ENCODE data around the gene PFDN6. TPM values are rescaled to one million over a fixed set of nuclear protein-coding genes. Genes with fewer than 3 reads are reported as not detected.
"Not testable (repeated sequence)": the region's sequence is repeated elsewhere in the genome, so short reads cannot be mapped to it uniquely, and the experiment has no call there.

The PFDN6 gene
- total and polyA plus RNA-seq, 10 of the 15 experiments (the other 5 are each of a cell fraction or from before 2014, with no cell fraction given) = 3.1 to 168 (median 82.6) TPM

GRCh38 chr6:33259032-33259431 lies 30.4 kb upstream of the PFDN6 start:
- no peak for TF ChIP-seq MTA2 (IDR thresholded peaks at IDR 0.05; ENCODE audit: low read depth)
- TF ChIP-seq PAX8 (IDR thresholded peaks at IDR 0.05) = no peak
- no peak for TF ChIP-seq NFYB (IDR thresholded peaks at IDR 0.05; ENCODE audit: insufficient read depth, low read depth, low read length)
- no peak for TF ChIP-seq BCLAF1 (IDR thresholded peaks at IDR 0.05)
- TF ChIP-seq SMAD1 (IDR thresholded peaks at IDR 0.05; ENCODE audit: low read depth, partially characterized antibody) = no peak
- TF ChIP-seq POU2F2 (IDR thresholded peaks at IDR 0.05; ENCODE audit: borderline replicate concordance, low read depth, low read length) = no peak
- no peak for TF ChIP-seq ZNF217 (IDR thresholded peaks at IDR 0.05)
- ChIA-PET CTCF (interaction anchor here (4.4 kb wide), 1 partner anchor 10 kb away, joined by 15 read pairs; no protein-coding TSS in a partner anchor), RAD21 (ENCODE audit: unreplicated experiment) (no interaction called here), SMC1A (ENCODE audit: uncharacterized antibody, unreplicated experiment) (interaction anchor here (2.1 kb wide), 1 partner anchor 12 kb away, joined by 6 read pairs; the partner anchor contains the start of genes RPS18 and VPS52), POLR2A (interaction anchor here (0.6 to 1.0 kb wide), 2 partner anchors 12 to 168 kb away, joined by 4 to 8 read pairs; partner anchors contain the start of genes RPS18 and VPS52)
- WGBS (ENCODE audit: insufficient coverage, insufficient replicate concordance, low lambda C conversion rate, missing lambda C conversion rate) = 85% methylated on average over 5 of the region's 5 CpGs
- Histone ChIP-seq H3K9ac (ENCODE audit: control insufficient read depth, insufficient read depth, low read length) (no peak overlapping the region), H3K4me2 (ENCODE audit: control insufficient read depth, insufficient read depth) (no peak overlapping the region), H4K20me1 (ENCODE audit: control insufficient read depth, insufficient read depth) (no peaks in the 10 kb centered on the region), H2AFZ (ENCODE audit: control insufficient read depth, low read depth, low read length) (no peak overlapping the region), H3K4me3 (no peak overlapping the region), H3K79me2 (ENCODE audit: control insufficient read depth, insufficient read depth, low read length) (no peaks in the 10 kb centered on the region), H3K36me3 (ENCODE audit: control insufficient read depth in 2 of 2, insufficient read depth in 2 of 2, low read length in 1 of 2) (peaks cover 5 to 14% of the 10 kb centered on the region in 2 experiments), H3K27ac (ENCODE audit: control insufficient read depth, insufficient read depth) (no peak overlapping the region), H3K4me1 (ENCODE audit: control insufficient read depth, insufficient read depth, low read length) (no peaks in the 10 kb centered on the region), H3K27me3 (replicated peaks in 1 of 2; ENCODE audit: control insufficient read depth in 2 of 2, insufficient read depth in 2 of 2, low read length in 1 of 2) (no peaks in the 10 kb centered on the region), H3K9me3 (replicated peaks; ENCODE audit: control insufficient read depth, insufficient read depth, low read length) (no peaks in the 10 kb centered on the region)
- ATAC-seq (no peak), DNase-seq (ENCODE audit: low read depth, low spot score) (no peak), FAIRE-seq (no peak)
- intact Hi-C loops (cut with micrococcal nuclease; ENCODE audit: unreplicated experiment) = no loop called here
- no TSS peak for BruUV-seq (replicated peaks)
- in situ Hi-C loops (cut with MboI) = no loop called here

- H4K20me1 ChIP-seq (ENCODE audit: control insufficient read depth, insufficient read depth); intact Hi-C loops (cut with micrococcal nuclease; ENCODE audit: unreplicated experiment); H3K9me3 ChIP-seq (replicated peaks; ENCODE audit: control insufficient read depth, insufficient read depth, low read length); H3K9ac ChIP-seq (ENCODE audit: control insufficient read depth, insufficient read depth, low read length); H3K4me3 ChIP-seq; SMC1A ChIA-PET (ENCODE audit: uncharacterized antibody, unreplicated experiment); BruUV-seq (replicated peaks); H3K4me2 ChIP-seq (ENCODE audit: control insufficient read depth, insufficient read depth); H3K4me1 ChIP-seq (ENCODE audit: control insufficient read depth, insufficient read depth, low read length); H3K27ac ChIP-seq (ENCODE audit: control insufficient read depth, insufficient read depth); FAIRE-seq; H3K79me2 ChIP-seq (ENCODE audit: control insufficient read depth, insufficient read depth, low read length); H2AFZ ChIP-seq (ENCODE audit: control insufficient read depth, low read depth, low read length); RAD21 ChIA-PET (ENCODE audit: unreplicated experiment); ATAC-seq; H3K27me3 ChIP-seq (replicated peaks in 1 of 2; ENCODE audit: control insufficient read depth in 2 of 2, insufficient read depth in 2 of 2, low read length in 1 of 2); DNase-seq (ENCODE audit: low read depth, low spot score); in situ Hi-C loops (cut with MboI): not testable (repeated sequence)
- ChIA-PET POLR2A (interaction anchor here (0.6 to 2.0 kb wide), 3 partner anchors 12 to 270 kb away, joined by 3 to 8 read pairs (median 3); no protein-coding TSS in a partner anchor), CTCF (interaction anchor here (4.4 kb wide), 1 partner anchor 14 kb away, joined by 15 read pairs; no protein-coding TSS in a partner anchor)
- 97% methylated on average over 3 of the region's 3 CpGs for WGBS (ENCODE audit: insufficient coverage, insufficient replicate concordance, low lambda C conversion rate, missing lambda C conversion rate)
- H3K36me3 ChIP-seq (ENCODE audit: control insufficient read depth in 2 of 2, insufficient read depth in 2 of 2, low read length in 1 of 2) = peaks cover 18 to 22% of the 10 kb centered on the region in 2 experiments
Measured at GRCh38 chr6:33262490-33262889, 26.9 kb upstream of the PFDN6 start.
